HEK293T (cell line): ENCODE results near the gene APBA1.
"Not testable (repeated sequence)": the region's sequence is repeated elsewhere in the genome, so short reads cannot be mapped to it uniquely, and the experiment has no call there.

Experiments used
- CTCF ChIA-PET: fragments of 350-600 bp; formaldehyde crosslinking; extraction: SDS; loops from one replicate; lab custom pipeline; 2021; ENCODE audit warnings: antibody characterized with exemption, inconsistent platforms; lab: Yijun Ruan, JAX
- POLR2A ChIA-PET: fragments of 350-600 bp; formaldehyde crosslinking; extraction: SDS; loops from one replicate; lab custom pipeline; 2020; ENCODE audit warnings: antibody characterized with exemption, inconsistent platforms; lab: Yijun Ruan, JAX
- DNase-seq: peaks from one replicate; pipeline ENCODE4 v3.0.0; 2012; ENCODE audit warnings: mixed read lengths; ENCODE audit errors: extremely low spot score
- ARNT ChIP-seq: fragments of 450-650 bp; IDR thresholded peaks from 2 replicates; pipeline ENCODE4 v1.6.1; 2017; ENCODE audit warnings: mild to moderate bottlenecking
- BHLHE40 ChIP-seq: fragments of 450-650 bp; IDR thresholded peaks from 2 replicates; pipeline ENCODE4 v1.6.1; 2016; ENCODE audit warnings: mild to moderate bottlenecking, moderate library complexity, borderline replicate concordance
- CTBP1 ChIP-seq: fragments of 450-650 bp; IDR thresholded peaks from 2 replicates; pipeline ENCODE4 v1.6.1; 2016; ENCODE audit warnings: borderline replicate concordance
- ELF4 ChIP-seq: fragments of 450-650 bp; IDR thresholded peaks from 2 replicates; pipeline ENCODE4 v1.6.1; 2017; ENCODE audit warnings: antibody characterized with exemption
- FOXA1 ChIP-seq: fragments of 450-650 bp; IDR thresholded peaks from 2 replicates; pipeline ENCODE4 v1.6.1; 2016; ENCODE audit warnings: mild to moderate bottlenecking
- FOXK2 ChIP-seq: fragments of 450-650 bp; IDR thresholded peaks from 2 replicates; pipeline ENCODE4 v1.6.1; 2016; ENCODE audit warnings: mild to moderate bottlenecking
- FOXM1 ChIP-seq: fragments of 450-650 bp; IDR thresholded peaks from 2 replicates; pipeline ENCODE4 v1.6.1; 2017; ENCODE audit warnings: mild to moderate bottlenecking, borderline replicate concordance
- HDGF ChIP-seq: fragments of 450-650 bp; IDR thresholded peaks from 2 replicates; pipeline ENCODE4 v1.6.1; 2017; ENCODE audit warnings: antibody characterized with exemption, borderline replicate concordance
- L3MBTL2 ChIP-seq: fragments of 450-650 bp; conservative IDR thresholded peaks from 2 replicates; pipeline ENCODE4 v1.6.1; 2016; ENCODE audit warnings: mild to moderate bottlenecking
- LEF1 ChIP-seq: fragments of 450-650 bp; IDR thresholded peaks from 2 replicates; pipeline ENCODE4 v1.6.1; 2017; ENCODE audit warnings: mild to moderate bottlenecking, borderline replicate concordance
- NFRKB ChIP-seq: fragments of 450-650 bp; IDR thresholded peaks from 2 replicates; pipeline ENCODE4 v1.6.1; 2016; ENCODE audit warnings: mild to moderate bottlenecking, moderate library complexity
- SP1 ChIP-seq: fragments of 450-650 bp; IDR thresholded peaks from 2 replicates; pipeline ENCODE4 v1.6.1; 2017
- SUZ12 ChIP-seq: fragments of 450-650 bp; IDR thresholded peaks from 2 replicates; pipeline ENCODE4 v1.6.1; 2016; ENCODE audit warnings: mild to moderate bottlenecking
- TARDBP ChIP-seq: fragments of 450-650 bp; IDR thresholded peaks from 2 replicates; pipeline ENCODE4 v1.6.1; 2016
- ZNF384 ChIP-seq: fragments of 450-650 bp; IDR thresholded peaks from 2 replicates; pipeline ENCODE4 v1.6.1; 2016
- TF ChIP-seq, protein P1 (sequence below): fragments of 450-650 bp; IDR thresholded peaks from 2 replicates; pipeline ENCODE4 v1.6.1; 2016

The APBA1 gene

GRCh38 chr9:69603656-69604055 lies 68.5 kb downstream of the APBA1 start:
- ChIA-PET POLR2A (no interaction called here), CTCF (no interaction called here)
- no peak for DNase-seq
- TF ChIP-seq SUZ12 (no peak), HDGF (no peak), TARDBP (no peak), LEF1 (no peak), SP1 (no peak), ELF4 (no peak), NFRKB (no peak), CTBP1 (no peak), L3MBTL2 (no peak), BHLHE40 (no peak), FOXM1 (no peak), FOXA1 (no peak), FOXK2 (no peak)
- TF ChIP-seq, protein P1, sequence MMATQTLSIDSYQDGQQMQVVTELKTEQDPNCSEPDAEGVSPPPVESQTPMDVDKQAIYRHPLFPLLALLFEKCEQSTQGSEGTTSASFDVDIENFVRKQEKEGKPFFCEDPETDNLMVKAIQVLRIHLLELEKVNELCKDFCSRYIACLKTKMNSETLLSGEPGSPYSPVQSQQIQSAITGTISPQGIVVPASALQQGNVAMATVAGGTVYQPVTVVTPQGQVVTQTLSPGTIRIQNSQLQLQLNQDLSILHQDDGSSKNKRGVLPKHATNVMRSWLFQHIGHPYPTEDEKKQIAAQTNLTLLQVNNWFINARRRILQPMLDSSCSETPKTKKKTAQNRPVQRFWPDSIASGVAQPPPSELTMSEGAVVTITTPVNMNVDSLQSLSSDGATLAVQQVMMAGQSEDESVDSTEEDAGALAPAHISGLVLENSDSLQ, result no peak

DNA sequence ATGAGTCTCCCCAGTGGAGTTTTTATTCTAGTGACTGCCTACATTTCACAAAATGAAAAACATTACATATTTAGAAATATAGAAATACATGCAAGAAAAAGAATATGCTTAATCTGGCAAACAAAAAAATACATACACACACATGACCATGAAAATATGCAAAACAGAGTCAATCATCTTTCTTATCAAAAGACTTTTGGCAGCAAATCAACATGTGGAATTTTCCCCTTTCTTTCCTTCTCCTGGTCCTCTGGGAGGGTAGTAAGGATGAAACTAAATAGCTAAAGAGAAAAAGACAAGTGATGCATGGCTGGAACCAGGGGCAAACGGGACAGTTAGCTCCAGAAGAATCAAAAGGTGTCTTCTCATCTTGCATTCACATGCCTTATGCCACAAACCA lies 69.4 kb downstream of the APBA1 start:
- POLR2A ChIA-PET, result no interaction called here
- TF ChIP-seq ELF4, result no peak
- TF ChIP-seq ZNF384, result no peak
- TF ChIP-seq LEF1, result no peak
- TF ChIP-seq NFRKB, result no peak
- no peak for TF ChIP-seq TARDBP
- TF ChIP-seq FOXK2, result no peak
- TF ChIP-seq FOXM1, result no peak
- no peak for TF ChIP-seq SP1
- TF ChIP-seq HDGF, result no peak
- no peak for TF ChIP-seq CTBP1
- TF ChIP-seq BHLHE40, result no peak
- no peak for DNase-seq
- CTCF ChIA-PET, result no interaction called here

DNA sequence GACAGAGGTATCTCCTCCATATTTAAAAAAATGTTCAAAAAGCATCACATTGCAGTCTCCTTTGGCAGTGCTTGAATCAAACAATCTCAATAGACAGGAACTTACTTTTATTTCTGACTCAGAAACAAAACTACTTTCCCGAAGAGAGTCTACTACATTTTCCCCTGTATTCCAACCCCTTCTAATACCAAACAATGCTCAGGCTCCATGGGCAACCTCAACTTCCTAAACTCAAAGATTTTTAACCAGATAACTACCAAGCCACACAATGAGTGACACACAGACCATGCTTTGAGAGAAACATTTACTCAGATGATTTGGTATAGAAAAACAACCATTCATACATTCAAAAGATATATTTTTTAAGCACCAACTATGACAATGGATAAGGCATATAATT lies 70.5 kb downstream of the APBA1 start:
- DNase-seq, result no peak
- ChIA-PET CTCF (no interaction called here), POLR2A (no interaction called here)
- no peak for TF ChIP-seq ARNT
- TF ChIP-seq CTBP1, result no peak
- TF ChIP-seq SP1, result no peak
- no peak for TF ChIP-seq FOXM1
- no peak for TF ChIP-seq ELF4
- no peak for TF ChIP-seq ZNF384
- TF ChIP-seq BHLHE40, result no peak
- TF ChIP-seq HDGF, result no peak

DNA sequence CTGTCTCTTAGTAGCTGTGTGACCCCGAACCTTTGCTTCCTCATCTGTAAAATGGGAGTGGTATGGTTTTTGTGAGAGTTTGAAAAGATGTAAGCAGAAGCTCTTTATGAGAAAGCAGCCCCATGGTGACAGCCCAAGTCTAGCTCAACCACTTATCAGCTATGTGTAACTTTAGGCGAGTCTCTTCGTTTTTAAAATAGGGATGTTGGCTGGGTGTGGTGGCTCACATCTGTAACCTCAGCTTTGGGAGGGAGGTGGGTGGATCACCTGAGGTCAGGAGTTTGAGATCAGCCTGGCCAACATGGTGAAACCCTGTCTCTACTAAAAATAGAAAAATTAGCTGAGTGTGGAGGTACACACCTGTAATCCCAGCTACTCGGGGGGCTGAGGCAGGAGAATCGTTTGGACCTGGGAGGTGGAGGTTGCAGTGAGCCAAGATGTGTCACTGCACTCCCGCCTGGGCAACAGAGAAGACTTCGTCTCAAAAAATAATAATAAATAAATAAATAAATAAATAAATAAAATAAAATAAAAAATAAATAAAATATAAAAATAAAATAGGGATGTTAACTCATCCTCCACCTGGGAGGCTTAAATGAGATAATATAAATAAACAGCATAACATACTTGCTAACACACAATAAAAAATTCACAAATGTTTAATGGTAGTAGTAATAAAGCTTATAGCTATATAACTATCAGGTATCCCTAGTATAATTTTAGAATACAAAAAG lies 71.7 kb downstream of the APBA1 start:
- ChIA-PET CTCF (no interaction called here), POLR2A (no interaction called here)
- TF ChIP-seq SP1, result no peak
- TF ChIP-seq SUZ12, result no peak
- TF ChIP-seq L3MBTL2, result no peak
- no peak for TF ChIP-seq TARDBP
- TF ChIP-seq BHLHE40, result no peak
- TF ChIP-seq ZNF384, result no peak
- no peak for TF ChIP-seq ELF4
- TF ChIP-seq FOXK2, result no peak
- no peak for TF ChIP-seq FOXA1
- TF ChIP-seq LEF1, result no peak
- TF ChIP-seq, protein P1, result no peak
- no peak for TF ChIP-seq FOXM1
- no peak for TF ChIP-seq CTBP1
- TF ChIP-seq NFRKB, result no peak
- TF ChIP-seq HDGF, result no peak
- DNase-seq, result no peak

- ChIA-PET CTCF (no interaction called here), POLR2A (no interaction called here)
- no peak for TF ChIP-seq L3MBTL2
- no peak for TF ChIP-seq LEF1
- no peak for TF ChIP-seq NFRKB
- no peak for TF ChIP-seq SUZ12
- TF ChIP-seq, protein P1, result no peak
- no peak for TF ChIP-seq BHLHE40
- TF ChIP-seq ARNT, result no peak
- no peak for DNase-seq
Observed at GRCh38 chr9:69599232-69599971, 72.8 kb downstream of the APBA1 start.

GRCh38 chr9:69596906-69597305 lies 75.3 kb downstream of the APBA1 start:
- POLR2A ChIA-PET, DNase-seq, CTCF ChIA-PET: not testable (repeated sequence)
